ENCODE measurements around the gene GNAS. TPM values are rescaled to one million over a fixed set of nuclear protein-coding genes. Genes with fewer than 3 reads are reported as not detected.
"Not testable (repeated sequence)": the region's sequence is repeated elsewhere in the genome, so short reads cannot be mapped to it uniquely, and the experiment has no call there.

Gene GNAS
- total RNA-seq, 1 experiment from 2014 or later, result 344 TPM

GRCh38 chr20:58828136-58828535 is 24.4 kb upstream of the GNAS start:
- DNase-seq (ENCODE audit: low read depth), result no peak

- DNase-seq (ENCODE audit: low read depth), result not testable (repeated sequence)
These were observed 23.7 kb upstream of the GNAS start for GRCh38 chr20:58828804-58829203.

DNA sequence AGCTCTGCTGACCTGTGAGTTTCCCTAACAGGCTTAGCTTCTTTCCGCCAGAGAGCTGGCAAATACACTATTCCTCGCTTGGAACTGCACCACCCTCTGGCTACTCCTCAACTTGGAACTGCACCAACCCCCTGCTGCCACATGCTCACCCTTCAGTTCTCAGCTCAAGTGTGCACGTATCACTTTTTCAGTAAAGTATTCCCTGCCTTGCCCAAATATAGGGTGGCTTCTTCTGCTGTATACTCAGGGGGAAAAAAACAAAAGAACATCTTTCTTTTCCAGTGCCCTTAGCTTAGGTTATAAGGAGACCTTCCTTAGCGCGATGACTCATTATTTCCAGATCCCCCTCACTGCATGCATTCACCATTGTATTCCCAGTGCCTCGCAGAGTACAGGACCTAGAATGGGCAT is 23.0 kb upstream of the GNAS start:
- no peak for DNase-seq (ENCODE audit: low read depth)

DNA sequence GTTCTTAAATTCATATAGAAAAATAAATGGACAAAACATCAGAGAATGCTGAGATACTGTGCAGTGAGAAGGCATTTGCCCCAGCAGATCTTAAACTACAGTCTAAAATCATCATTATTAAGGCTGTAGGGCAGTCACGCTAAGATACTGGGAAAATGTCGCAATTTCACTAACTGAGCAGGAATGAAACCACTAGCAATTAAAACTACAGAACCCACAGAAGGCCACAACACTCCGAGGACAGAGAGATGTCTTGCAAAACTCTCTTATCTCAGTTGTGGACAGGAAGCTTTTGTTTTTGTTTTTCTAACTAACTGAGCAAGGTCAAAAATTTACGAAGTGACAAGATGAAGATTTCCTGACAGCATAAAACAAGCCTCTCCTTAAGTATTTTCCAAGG is 20.1 kb upstream of the GNAS start:
- DNase-seq (ENCODE audit: low read depth), result no peak

DNA sequence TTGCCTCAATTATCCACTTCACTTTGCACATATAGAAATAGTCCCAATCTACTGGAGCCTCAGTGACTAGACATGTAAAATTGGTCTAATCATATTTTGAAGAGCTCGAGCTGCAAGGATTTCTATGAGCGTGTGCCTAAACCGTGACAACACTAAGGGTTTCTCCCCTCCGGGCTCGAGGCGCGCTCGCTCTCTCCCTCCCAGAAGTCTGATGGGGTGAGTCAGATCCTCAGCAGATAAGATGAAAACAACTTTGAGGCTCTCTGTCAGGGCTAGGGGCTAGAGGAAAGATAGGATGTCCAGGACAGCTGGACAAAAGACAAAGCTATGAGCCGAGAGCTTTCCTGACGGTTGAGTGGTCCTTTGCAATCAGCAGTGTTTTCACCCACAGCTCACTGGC is 18.6 kb upstream of the GNAS start:
- peak; percentile 38 for DNase-seq (ENCODE audit: low read depth)

GRCh38 chr20:58835231-58835630 is 17.3 kb upstream of the GNAS start:
- DNase-seq (ENCODE audit: low read depth), result no peak

- no peak for DNase-seq (ENCODE audit: low read depth)
These were observed 15.8 kb upstream of the GNAS start for GRCh38 chr20:58836616-58837204.

DNA sequence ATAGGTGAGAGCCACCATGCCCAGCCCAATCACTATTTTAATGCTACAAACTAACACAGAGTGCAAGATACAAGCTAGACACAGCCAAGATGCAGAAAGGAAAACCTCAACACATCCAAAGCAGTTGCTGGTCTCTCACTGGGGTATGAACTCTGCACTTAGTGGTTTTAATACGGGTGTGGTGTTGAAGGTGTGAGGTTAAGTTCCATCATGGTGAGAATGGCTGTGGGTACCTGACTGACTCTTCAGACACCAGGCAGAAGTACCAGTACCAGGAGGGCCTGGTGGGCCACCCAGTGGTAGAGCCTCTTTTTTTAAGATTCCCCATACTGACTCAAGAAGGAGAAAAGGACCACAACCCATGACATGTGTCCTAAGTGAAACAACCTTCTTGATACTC is 14.8 kb upstream of the GNAS start:
- DNase-seq (ENCODE audit: low read depth), result no peak

DNA sequence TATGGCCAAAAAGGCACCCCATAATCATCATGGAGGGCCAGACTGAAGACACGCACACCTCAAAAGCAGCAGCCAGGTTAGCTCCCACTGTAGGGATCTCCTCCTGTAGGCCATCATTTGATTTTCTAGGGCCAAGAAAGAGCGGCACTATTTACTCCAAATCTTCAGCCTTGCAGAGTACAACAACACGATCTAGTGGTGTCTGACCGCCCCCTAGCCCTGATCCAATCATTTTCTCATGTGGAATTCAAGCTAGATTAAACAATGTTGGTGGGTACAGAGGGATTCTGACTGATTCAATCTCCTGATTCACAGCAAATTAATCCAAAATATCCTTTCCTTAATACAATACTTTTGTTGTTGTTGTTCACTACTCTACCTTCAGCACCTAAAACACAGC is 14.3 kb upstream of the GNAS start:
- DNase-seq (ENCODE audit: low read depth), result no peak

- DNase-seq (ENCODE audit: low read depth), result peak; percentile 62
These were observed 13.0 kb upstream of the GNAS start for GRCh38 chr20:58839474-58839874.

GRCh38 chr20:58839991-58840747 is 12.3 kb upstream of the GNAS start:
- no peak for DNase-seq (ENCODE audit: low read depth)

DNA sequence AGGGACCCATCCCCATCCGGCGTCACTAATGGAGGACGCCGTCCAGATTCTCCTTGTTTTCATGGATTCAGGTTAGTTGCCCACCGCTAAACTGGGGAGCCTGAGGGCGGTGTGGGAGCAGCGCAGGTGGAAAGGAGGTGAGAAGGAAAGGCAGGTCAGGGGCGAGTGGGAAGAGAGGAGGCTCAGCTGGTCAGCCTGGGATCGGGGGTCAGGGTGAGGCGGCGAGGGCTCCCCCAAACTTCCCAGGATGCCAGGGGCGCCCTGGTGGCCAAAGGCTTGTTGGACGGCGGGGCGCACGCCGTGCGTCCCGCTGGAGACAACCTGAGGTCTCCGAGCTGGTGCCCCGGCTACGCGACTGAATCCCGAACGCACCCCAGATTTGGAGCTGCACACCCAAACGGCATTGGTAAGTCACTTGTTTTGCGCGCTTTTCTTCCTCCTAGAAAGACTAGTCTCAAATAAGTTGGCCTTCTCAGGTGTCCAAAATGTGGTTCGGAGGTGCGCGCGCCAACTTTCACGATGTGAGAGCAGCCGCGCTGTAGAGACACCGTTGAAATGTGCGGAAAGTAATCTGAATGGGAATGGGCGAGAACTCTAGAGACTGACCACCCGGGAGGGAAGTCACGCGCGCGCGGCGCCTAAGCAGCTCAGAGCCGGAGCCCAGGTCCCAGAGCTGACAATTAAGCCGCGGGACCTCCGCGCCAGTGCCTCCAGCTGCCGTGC is 11.5 kb upstream of the GNAS start:
- DNase-seq (ENCODE audit: low read depth), result no peak

GRCh38 chr20:58841539-58842264 is 10.8 kb upstream of the GNAS start:
- no peak for DNase-seq (ENCODE audit: low read depth)

- no peak for DNase-seq (ENCODE audit: low read depth)
These were observed 10.2 kb upstream of the GNAS start for GRCh38 chr20:58842276-58842675.

DNA sequence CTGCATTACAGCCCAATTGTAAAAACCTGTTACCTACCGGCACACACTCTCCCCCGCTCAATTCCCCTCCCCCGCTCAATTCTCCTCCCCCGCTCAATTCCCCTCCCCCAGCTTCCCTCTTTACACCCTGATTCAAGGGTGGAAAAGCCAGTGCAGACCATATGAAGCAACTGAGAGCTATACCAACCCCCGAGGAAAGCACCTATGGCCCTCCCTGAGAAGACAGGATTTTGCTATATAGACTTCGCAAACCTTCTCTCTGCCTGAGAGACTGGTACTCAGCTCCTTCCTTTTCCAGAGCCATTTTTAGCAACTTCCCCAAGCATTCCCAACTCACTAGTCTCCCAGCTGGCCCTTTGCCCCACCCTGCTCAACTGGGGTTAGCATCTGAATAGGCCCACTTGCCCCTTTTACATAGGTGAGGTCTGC is 9.4 kb upstream of the GNAS start:
- no peak for DNase-seq (ENCODE audit: low read depth)

DNA sequence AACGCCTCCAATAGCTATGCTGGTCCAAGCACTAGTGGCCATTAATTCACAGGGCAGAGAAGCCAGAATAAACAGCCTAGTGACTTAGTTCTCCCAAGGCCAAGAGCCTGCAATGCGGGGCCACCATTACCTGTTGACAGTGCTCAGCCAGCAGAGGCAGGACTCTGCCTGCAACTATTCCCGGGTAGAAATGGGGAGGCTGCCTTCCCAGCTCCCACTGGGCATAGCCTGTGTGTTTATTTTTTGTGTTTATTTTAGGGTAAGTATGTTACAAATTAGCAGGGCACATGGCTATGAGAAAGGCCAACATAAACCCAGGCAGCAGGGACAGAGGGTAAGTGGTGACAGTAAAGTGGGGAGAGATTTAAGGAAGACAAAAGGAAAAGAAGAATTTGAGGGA is 6.8 kb upstream of the GNAS start:
- no peak for DNase-seq (ENCODE audit: low read depth)

GRCh38 chr20:58847463-58847862 is 5.1 kb upstream of the GNAS start:
- DNase-seq (ENCODE audit: low read depth), result no peak

DNA sequence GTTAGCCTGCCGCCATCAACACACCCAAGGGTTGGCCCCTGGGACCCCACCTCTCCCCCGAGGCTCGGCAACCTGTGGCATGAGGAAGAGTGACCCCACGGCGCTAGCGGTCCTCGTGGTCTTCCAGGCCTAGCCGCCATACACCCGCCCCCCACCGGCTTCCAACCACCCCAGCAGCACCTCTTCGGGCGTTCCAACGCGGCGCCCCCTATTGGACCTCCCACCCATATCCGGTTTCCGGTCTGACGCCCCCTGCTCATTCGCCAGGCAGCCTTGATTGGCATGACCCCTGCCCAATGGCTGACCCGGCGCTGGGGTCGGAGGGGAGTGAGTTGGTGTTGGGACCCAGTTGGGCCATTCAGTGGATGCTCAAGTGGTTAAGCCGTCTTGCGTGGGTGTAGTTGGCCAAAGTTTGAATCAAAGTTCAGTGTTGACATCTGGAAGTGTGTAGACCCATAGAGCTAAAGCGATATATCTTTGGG is 1.8 kb upstream of the GNAS start, which contains the start of gene GNAS-AS1:
Gene GNAS-AS1 (minus strand): TSS at position 210 of the 482 bp plus-strand sequence.
- DNase-seq (ENCODE audit: low read depth), result peak; percentile 94

- DNase-seq (ENCODE audit: low read depth), result no peak
These were observed 1.1 kb upstream of the GNAS start for GRCh38 chr20:58851221-58851968.

DNA sequence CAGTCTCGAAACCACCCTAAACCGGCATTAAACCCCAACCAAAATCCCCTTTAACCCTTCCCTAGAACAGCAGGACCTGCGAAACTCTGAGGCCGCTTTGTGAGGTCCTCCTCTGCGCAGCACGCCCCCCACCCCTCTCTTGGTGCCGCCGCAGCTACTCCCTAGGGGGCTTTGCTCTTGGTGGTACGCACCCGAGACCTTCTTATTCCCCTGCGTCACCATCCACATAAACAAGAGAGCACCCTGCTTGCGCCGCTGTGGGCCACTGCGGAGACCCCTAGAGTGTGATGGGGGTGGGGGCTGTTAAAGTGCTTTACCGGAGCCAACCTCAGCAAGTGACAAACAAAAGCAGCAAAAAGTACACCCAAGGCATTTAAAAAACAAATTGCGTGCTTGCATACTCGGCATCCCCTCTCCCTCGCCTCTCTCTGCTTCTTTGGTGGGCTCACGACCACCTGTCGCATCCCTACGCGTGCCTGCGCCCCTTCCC is 502 bp upstream of the GNAS start:
- DNase-seq (ENCODE audit: low read depth), result no peak

GRCh38 chr20:58853466-58853865 is 950 bp downstream of the GNAS start:
- DNase-seq (ENCODE audit: low read depth), result no peak
